Subcutaneous adipose tissue (tissue), 4 donors: Measurements from ENCODE around the gene TMEM52. TPM values are rescaled to one million over a fixed set of nuclear protein-coding genes. Genes with fewer than 3 reads are reported as not detected.

Experiments used
- CTCF ChIP-seq: fragments of 450-650 bp; IDR thresholded peaks from one replicate; pipeline ENCODE4 v1.5.1; 2016; ENCODE audit warnings: low read depth, mild to moderate bottlenecking, control low read depth, antibody characterized with exemption, moderate library complexity
- total RNA-seq, 4 donors: library from RNA; depleted of rRNA; stranded (reverse); fragments of >200 nt; gene quantifications; one replicate each; pipeline ENCODE4 v1.1.0, GENCODE V29; 2016

TMEM52 gene
- total RNA-seq, 4 donors from 2014 or later: 1.3 to 9.8 (median 1.7) TPM; not detected in 1

GRCh38 chr1:1910033-1910465 is 9.0 kb downstream of the TMEM52 start:
- no peak for TF ChIP-seq CTCF

GRCh38 chr1:1908506-1908791 is 10.6 kb downstream of the TMEM52 start:
- no peak for TF ChIP-seq CTCF

GRCh38 chr1:1907098-1907736 is 11.9 kb downstream of the TMEM52 start:
- no peak for TF ChIP-seq CTCF

- TF ChIP-seq CTCF: no peak
Measured at GRCh38 chr1:1906185-1907097, 12.6 kb downstream of the TMEM52 start.

- TF ChIP-seq CTCF: no peak
Measured at GRCh38 chr1:1903224-1903623, 15.9 kb downstream of the TMEM52 start.

GRCh38 chr1:1901641-1902294 is 17.3 kb downstream of the TMEM52 start:
- no peak for TF ChIP-seq CTCF
